Esophagus muscularis mucosa (tissue), 4 donors: ENCODE measurements around the gene SDK2. TPM values are rescaled to one million over a fixed set of nuclear protein-coding genes. Genes with fewer than 3 reads are reported as not detected.

Experiments used
- DNase-seq: peaks from one replicate; pipeline ENCODE4 v3.0.0-alpha.2; 2017; ENCODE audit errors: extremely low spot score
- H3K27ac ChIP-seq, 4 donors: fragments of 200-600 bp; sonication (generic); replicated peaks in 1 of 4; 1 replicate in 3 of 4; 2 replicates in 1 of 4; pipeline ENCODE4 v1.5.1; 2016 to 2019; ENCODE audit warnings: mild to moderate bottlenecking in 1 of 4
- H3K27me3 ChIP-seq, 4 donors: fragments of 200-600 bp; sonication (generic); one replicate each; pipeline versions ENCODE4 v1.5.1 to v1.6.0; 2016 to 2019
- H3K36me3 ChIP-seq, 4 donors: fragments of 200-600 bp; sonication (generic); one replicate each; pipeline ENCODE4 v1.5.1; 2016 to 2019
- H3K4me1 ChIP-seq, 4 donors: fragments of 200-600 bp; sonication (generic); one replicate each; pipeline ENCODE4 v1.5.1; 2016 to 2019
- H3K4me3 ChIP-seq, 4 donors: fragments of 200-600 bp; sonication (generic); 1 replicate in 2 of 4; 2 replicates in 2 of 4; pipeline ENCODE4 v1.5.1; 2016 to 2019; ENCODE audit warnings: mild to moderate bottlenecking in 4 of 4, moderate library complexity in 1 of 4
- H3K9me3 ChIP-seq, 4 donors: fragments of 200-600 bp; sonication (generic); 1 replicate in 3 of 4; 2 replicates in 1 of 4; pipeline ENCODE4 v1.5.1; 2016 to 2019
- CTCF ChIP-seq, 3 experiments: fragments of 200-600 bp in 2 of 3; fragments of 450-650 bp in 1 of 3; sonication (generic) in 2 of 3; IDR thresholded peaks; one replicate each; pipeline ENCODE4 v1.5.1; 2017 to 2019; ENCODE audit warnings: antibody characterized with exemption in 3 of 3, mild to moderate bottlenecking in 2 of 3, moderate library complexity in 1 of 3
- EP300 ChIP-seq: sonication (generic); formaldehyde crosslinking; IDR thresholded peaks from one replicate; pipeline ENCODE4 v1.6.1; 2017; ENCODE audit warnings: antibody characterized with exemption
- POLR2A ChIP-seq: fragments of 450-650 bp; IDR thresholded peaks from one replicate; pipeline ENCODE4 v1.6.1; 2017; ENCODE audit warnings: antibody characterized with exemption, moderate library complexity, mild to moderate bottlenecking, low read depth
- POLR2AphosphoS5 ChIP-seq, 2 donors: sonication (generic); formaldehyde crosslinking; IDR thresholded peaks; one replicate each; pipeline ENCODE4 v1.6.1; 2017; ENCODE audit warnings: antibody characterized with exemption in 2 of 2
- WGBS: methylation state at CpG from one replicate; pipeline ENCODE4 v1.1.5; 2018; 5-methylcytosine and 5-hydroxymethylcytosine counted together
- intact Hi-C: fragments of 100-400 bp; cut with DNase I; formaldehyde crosslinking; loops from one replicate; pipeline ENCODE4 v1.15.1; 2023
- total RNA-seq, 4 donors: library from RNA; depleted of rRNA; stranded (reverse); fragments of >200 nt; gene quantifications; one replicate each; pipeline versions ENCODE4 v1.1.0 to v1.2.1, GENCODE V29; 2016

SDK2 gene
- total RNA-seq, 4 donors from 2014 or later, result 0.42 to 2.0 (median 1.2) TPM

DNA sequence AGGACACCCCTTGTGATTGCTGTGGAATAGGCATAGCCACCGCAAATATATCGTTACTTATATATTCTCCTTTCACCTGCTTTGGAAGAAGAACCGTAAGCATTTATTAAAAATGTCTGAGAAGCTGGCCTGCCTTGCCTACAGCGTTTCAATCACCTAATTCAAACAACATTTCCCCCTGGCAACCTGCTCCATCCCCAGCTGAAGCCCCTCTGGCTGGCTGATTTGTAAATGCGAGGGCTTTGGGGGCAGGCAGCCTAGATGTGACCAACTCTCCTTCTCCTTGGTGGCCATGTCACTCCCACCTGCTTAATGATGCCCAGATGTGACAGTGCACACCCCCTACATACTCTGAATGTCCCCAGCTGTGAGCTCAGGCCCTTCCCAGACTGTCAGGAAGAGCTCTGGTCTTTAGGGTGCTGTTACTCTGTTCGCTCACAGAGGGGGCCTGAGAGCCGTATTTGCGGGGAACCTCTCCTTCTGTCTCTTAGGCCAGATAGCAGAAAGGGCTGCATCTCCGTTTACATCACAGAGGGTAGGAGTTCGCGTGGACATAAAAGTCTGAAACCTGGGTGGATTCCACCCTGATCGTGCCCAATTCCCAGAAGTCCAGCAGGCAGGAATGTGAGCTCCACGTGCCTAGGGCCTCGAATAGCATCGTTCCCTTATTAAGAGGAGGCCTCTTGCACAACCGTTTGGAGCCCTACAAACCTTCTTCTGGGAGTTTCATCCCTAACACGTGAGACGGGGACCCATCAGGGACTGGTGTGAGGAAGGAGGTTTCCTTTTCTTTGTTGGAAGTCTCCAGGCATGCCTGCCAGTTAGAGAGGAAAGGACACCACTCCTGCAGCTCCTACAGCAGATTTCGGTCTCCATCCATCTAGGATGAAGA lies 2.4 kb upstream of the SDK2 start:
- WGBS, result 67% methylated on average over 19 of the region's 19 CpGs
- no peak overlapping the region for H3K27ac ChIP-seq
- no peak for TF ChIP-seq EP300
- no peak for TF ChIP-seq CTCF (IDR thresholded peaks at IDR 0.05)
- TF ChIP-seq POLR2A, result no peak
- no peak for TF ChIP-seq POLR2AphosphoS5 (IDR thresholded peaks at IDR 0.05)
- H3K36me3 ChIP-seq, result no peaks in the 10 kb centered on the region
- peaks cover 0 to 68% (median 31%) of the 10 kb centered on the region in 4 donors for H3K27me3 ChIP-seq
- DNase-seq, result no peak
- intact Hi-C loops, result no loop called here
- peaks cover 19 to 38% (median 33%) of the 10 kb centered on the region in 4 donors for H3K4me1 ChIP-seq
- H3K9me3 ChIP-seq, result no peaks in the 10 kb centered on the region
- no peak overlapping the region for H3K4me3 ChIP-seq

GRCh38 chr17:73645050-73645871 lies 1.0 kb upstream of the SDK2 start:
- DNase-seq, result no peak
- H3K9me3 ChIP-seq, result no peaks in the 10 kb centered on the region
- H3K27me3 ChIP-seq, result peaks cover 0 to 82% (median 33%) of the 10 kb centered on the region in 4 donors
- intact Hi-C loops, result no loop called here
- no peaks in the 10 kb centered on the region for H3K36me3 ChIP-seq
- H3K4me3 ChIP-seq, result peak overlapping the region; percentile 52 to 64 (median 54)
- no peak for TF ChIP-seq POLR2A
- no peak for TF ChIP-seq POLR2AphosphoS5 (IDR thresholded peaks at IDR 0.05)
- no peak for TF ChIP-seq CTCF (IDR thresholded peaks at IDR 0.05)
- no peak for TF ChIP-seq EP300
- 6% methylated on average over 25 of the region's 90 CpGs for WGBS
- H3K4me1 ChIP-seq, result peaks cover 19 to 38% (median 33%) of the 10 kb centered on the region in 4 donors
- peak overlapping the region in 1 of 4 donors; percentile 18 for H3K27ac ChIP-seq

DNA sequence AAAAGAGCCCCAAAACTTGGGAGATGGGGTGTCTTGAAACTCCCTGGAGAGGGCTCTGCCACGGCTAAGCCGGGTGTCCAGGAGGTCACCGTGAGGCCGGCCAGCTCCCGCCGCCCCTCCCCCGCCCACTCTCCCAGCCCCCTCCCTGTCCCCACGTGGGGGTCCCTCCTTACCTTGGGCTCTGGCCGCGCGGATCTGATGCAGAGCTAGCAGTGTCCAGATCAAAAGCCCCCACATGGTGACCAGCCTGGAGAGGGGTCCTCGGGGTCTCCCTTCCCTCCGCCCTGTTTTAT lies 447 bp downstream of the SDK2 start:
- Histone ChIP-seq H3K4me3 (peak overlapping the region; percentile 52 to 64 (median 54)), H3K36me3 (no peaks in the 10 kb centered on the region), H3K27ac (no peak overlapping the region), H3K4me1 (peaks cover 19 to 39% (median 35%) of the 10 kb centered on the region in 4 donors), H3K9me3 (no peaks in the 10 kb centered on the region), H3K27me3 (peaks cover 0 to 95% (median 33%) of the 10 kb centered on the region in 4 donors)
- 0% methylated on average over 1 of the region's 13 CpGs for WGBS
- intact Hi-C loops, result no loop called here
- no peak for DNase-seq
- TF ChIP-seq POLR2AphosphoS5 (IDR thresholded peaks at IDR 0.05) (no peak), POLR2A (no peak), EP300 (no peak), CTCF (IDR thresholded peaks at IDR 0.05) (no peak)

GRCh38 chr17:73643001-73643851 lies 1.0 kb downstream of the SDK2 start:
- H3K4me3 ChIP-seq, result peak overlapping the region; percentile 52 to 64 (median 54)

More at GRCh38 chr17:73643001-73643851, 1.0 kb downstream of the SDK2 start:
- no peak for TF ChIP-seq POLR2A
- TF ChIP-seq EP300, result no peak
- no peak for TF ChIP-seq POLR2AphosphoS5 (IDR thresholded peaks at IDR 0.05)
- TF ChIP-seq CTCF (IDR thresholded peaks at IDR 0.05), result peak in 1 of 3 experiments; percentile 14
- DNase-seq, result no peak
- Histone ChIP-seq H3K27ac (no peak overlapping the region), H3K9me3 (no peaks in the 10 kb centered on the region), H3K27me3 (peaks cover 0 to 93% (median 33%) of the 10 kb centered on the region in 4 donors), H3K36me3 (no peaks in the 10 kb centered on the region), H3K4me1 (peaks cover 19 to 39% (median 35%) of the 10 kb centered on the region in 4 donors)
- intact Hi-C loops, result no loop called here
- WGBS, result 1% methylated on average over 12 of the region's 68 CpGs
